GM18867 (cell line): ENCODE data around the gene UBE3A.

Experiments used
- ATAC-seq: cut with Tn5 transposase; IDR thresholded peaks from one replicate; pipeline ENCODE4 v1.9.1; 2021; ENCODE audit warnings: mild to moderate bottlenecking, moderate library complexity; ENCODE audit not compliant: unreplicated experiment

Gene UBE3A

GRCh38 chr15:25406846-25407245, 32.0 kb downstream of the UBE3A start:
- no peak for ATAC-seq

GRCh38 chr15:25406261-25406660, 32.6 kb downstream of the UBE3A start:
- ATAC-seq: no peak

- no peak for ATAC-seq
Observed at GRCh38 chr15:25403771-25404170, 35.1 kb downstream of the UBE3A start.

- ATAC-seq: no peak
Observed at GRCh38 chr15:25402342-25402741, 36.5 kb downstream of the UBE3A start.

GRCh38 chr15:25401501-25401900, 37.3 kb downstream of the UBE3A start:
- ATAC-seq: no peak

- no peak for ATAC-seq
Observed at GRCh38 chr15:25397100-25397499, 41.7 kb downstream of the UBE3A start.

GRCh38 chr15:25394898-25395297, 43.9 kb downstream of the UBE3A start:
- ATAC-seq: no peak

GRCh38 chr15:25392806-25393205, 46.0 kb downstream of the UBE3A start:
- no peak for ATAC-seq

GRCh38 chr15:25391971-25392721, 46.7 kb downstream of the UBE3A start:
- no peak for ATAC-seq

- ATAC-seq: no peak
Observed at GRCh38 chr15:25385986-25386385, 52.8 kb downstream of the UBE3A start.

GRCh38 chr15:25381579-25381978, 57.2 kb downstream of the UBE3A start:
- ATAC-seq: no peak

- ATAC-seq: no peak
Observed at GRCh38 chr15:25378501-25378901, 60.3 kb downstream of the UBE3A start.

GRCh38 chr15:25375557-25375956, 63.3 kb downstream of the UBE3A start:
- no peak for ATAC-seq

- ATAC-seq: no peak
Observed at GRCh38 chr15:25374143-25374542, 64.7 kb downstream of the UBE3A start.

- no peak for ATAC-seq
Observed at GRCh38 chr15:25372298-25372697, 66.5 kb downstream of the UBE3A start.

GRCh38 chr15:25368850-25369249, 70.0 kb downstream of the UBE3A start:
- ATAC-seq: no peak

GRCh38 chr15:25366058-25366457, 72.8 kb downstream of the UBE3A start:
- ATAC-seq: no peak

- ATAC-seq: no peak
Observed at GRCh38 chr15:25362545-25362944, 76.3 kb downstream of the UBE3A start.

- ATAC-seq: no peak
Observed at GRCh38 chr15:25347707-25348106, 91.1 kb downstream of the UBE3A start.

GRCh38 chr15:25346371-25346770, 92.5 kb downstream of the UBE3A start:
- ATAC-seq: no peak

GRCh38 chr15:25345943-25346342, 92.9 kb downstream of the UBE3A start:
- no peak for ATAC-seq

- ATAC-seq: no peak
Observed at GRCh38 chr15:25342629-25343028, 96.2 kb downstream of the UBE3A start.

GRCh38 chr15:25339431-25339830, 99.4 kb downstream of the UBE3A start:
- no peak for ATAC-seq
